Glutamatergic neuron (in vitro differentiated cells): ENCODE measurements around the gene ALG1. TPM values are rescaled to one million over a fixed set of nuclear protein-coding genes. Genes with fewer than 3 reads are reported as not detected.
"Not testable (repeated sequence)": the region's sequence is repeated elsewhere in the genome, so short reads cannot be mapped to it uniquely, and the experiment has no call there.

Source experiments
- DNase-seq: peaks from one replicate; pipeline ENCODE4 v3.0.0; 2022
- H3K27ac Mint-ChIP-seq: one replicate; pipeline ENCODE4 v1.8.0; 2020; ENCODE audit warnings: mild to moderate bottlenecking, mixed read lengths, inconsistent platforms; ENCODE audit not compliant: unreplicated experiment
- H3K27me3 Mint-ChIP-seq: one replicate; pipeline ENCODE4 v1.8.0; 2020; ENCODE audit warnings: mild to moderate bottlenecking, moderate library complexity, mixed read lengths, inconsistent platforms; ENCODE audit not compliant: unreplicated experiment
- H3K36me3 Mint-ChIP-seq: one replicate; pipeline ENCODE4 v1.8.0; 2020; ENCODE audit warnings: mild to moderate bottlenecking, mixed read lengths, inconsistent platforms; ENCODE audit not compliant: unreplicated experiment
- H3K4me1 Mint-ChIP-seq: one replicate; pipeline ENCODE4 v1.8.0; 2020; ENCODE audit warnings: mild to moderate bottlenecking, low read depth, mixed read lengths, inconsistent platforms; ENCODE audit not compliant: unreplicated experiment
- H3K4me3 Mint-ChIP-seq: one replicate; pipeline ENCODE4 v1.8.0; 2020; ENCODE audit warnings: mild to moderate bottlenecking, mixed read lengths, inconsistent platforms; ENCODE audit not compliant: unreplicated experiment
- H3K9me3 Mint-ChIP-seq: one replicate; pipeline ENCODE4 v1.8.0; 2020; ENCODE audit warnings: mild to moderate bottlenecking, moderate library complexity, mixed read lengths, inconsistent platforms; ENCODE audit not compliant: unreplicated experiment
- total RNA-seq: library from RNA; stranded (reverse); fragmentation: NEBNext Ultra II Directional; extraction: Animal tissue kit (Norgen Biotek cat#: 25700); gene quantifications from one replicate; pipeline ENCODE4 v1.2.1, GENCODE V29; 2021; ENCODE audit not compliant: unreplicated experiment
- TF ChIP-seq, protein P1 (sequence below): fragments of 200-600 bp; sonication (generic); IDR thresholded peaks from one replicate; pipeline ENCODE4 v1.5.0; 2021; ENCODE audit not compliant: partially characterized antibody, unreplicated experiment

Gene ALG1
- total RNA-seq, 1 donor from 2014 or later, result 18.8 TPM

GRCh38 chr16:5072334-5073278 lies 963 bp downstream of the ALG1 start:
- Mint-ChIP-seq H3K9me3 (peaks cover 2% of the 10 kb centered on the region), H3K27me3 (peaks cover 3% of the 10 kb centered on the region), H3K27ac (peak overlapping the region; percentile 96), H3K36me3 (no peaks in the 10 kb centered on the region), H3K4me3 (peak overlapping the region; percentile 96), H3K4me1 (peaks cover 2% of the 10 kb centered on the region)
- TF ChIP-seq, protein P1, sequence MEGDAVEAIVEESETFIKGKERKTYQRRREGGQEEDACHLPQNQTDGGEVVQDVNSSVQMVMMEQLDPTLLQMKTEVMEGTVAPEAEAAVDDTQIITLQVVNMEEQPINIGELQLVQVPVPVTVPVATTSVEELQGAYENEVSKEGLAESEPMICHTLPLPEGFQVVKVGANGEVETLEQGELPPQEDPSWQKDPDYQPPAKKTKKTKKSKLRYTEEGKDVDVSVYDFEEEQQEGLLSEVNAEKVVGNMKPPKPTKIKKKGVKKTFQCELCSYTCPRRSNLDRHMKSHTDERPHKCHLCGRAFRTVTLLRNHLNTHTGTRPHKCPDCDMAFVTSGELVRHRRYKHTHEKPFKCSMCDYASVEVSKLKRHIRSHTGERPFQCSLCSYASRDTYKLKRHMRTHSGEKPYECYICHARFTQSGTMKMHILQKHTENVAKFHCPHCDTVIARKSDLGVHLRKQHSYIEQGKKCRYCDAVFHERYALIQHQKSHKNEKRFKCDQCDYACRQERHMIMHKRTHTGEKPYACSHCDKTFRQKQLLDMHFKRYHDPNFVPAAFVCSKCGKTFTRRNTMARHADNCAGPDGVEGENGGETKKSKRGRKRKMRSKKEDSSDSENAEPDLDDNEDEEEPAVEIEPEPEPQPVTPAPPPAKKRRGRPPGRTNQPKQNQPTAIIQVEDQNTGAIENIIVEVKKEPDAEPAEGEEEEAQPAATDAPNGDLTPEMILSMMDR, result no peak
- no peak for DNase-seq

DNA sequence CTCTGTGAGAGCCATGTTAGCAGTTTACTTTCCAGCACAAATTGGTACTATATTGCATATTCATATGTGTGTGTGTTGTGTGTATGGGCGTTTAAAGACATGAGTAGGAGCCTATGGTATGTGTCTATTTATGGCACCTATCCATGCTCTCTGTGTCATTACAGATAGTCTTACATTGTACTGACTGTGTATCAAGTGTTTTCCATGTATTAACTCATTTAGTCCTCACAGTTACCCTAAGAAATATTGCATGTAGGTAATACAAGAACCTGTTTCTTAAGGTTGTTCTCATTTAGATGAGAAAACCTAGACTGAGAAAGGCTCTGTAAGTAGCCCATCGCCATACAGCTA lies 1.6 kb downstream of the ALG1 start:
- TF ChIP-seq, protein P1, result no peak
- H3K27me3 Mint-ChIP-seq, result peaks cover 3% of the 10 kb centered on the region
- H3K36me3 Mint-ChIP-seq, result no peaks in the 10 kb centered on the region
- no peak for DNase-seq
- H3K27ac Mint-ChIP-seq, result no peak overlapping the region
- no peaks in the 10 kb centered on the region for H3K9me3 Mint-ChIP-seq
- peaks cover 2% of the 10 kb centered on the region for H3K4me1 Mint-ChIP-seq
- H3K4me3 Mint-ChIP-seq, result peak overlapping the region; percentile 79

- H3K4me1 Mint-ChIP-seq, DNase-seq, H3K9me3 Mint-ChIP-seq, H3K4me3 Mint-ChIP-seq, H3K27me3 Mint-ChIP-seq, H3K36me3 Mint-ChIP-seq, H3K27ac Mint-ChIP-seq: not testable (repeated sequence)
These were observed 2.1 kb downstream of the ALG1 start for GRCh38 chr16:5073771-5074170.

- peaks cover 3% of the 10 kb centered on the region for H3K27me3 Mint-ChIP-seq
- DNase-seq, result no peak
- H3K27ac Mint-ChIP-seq, result no peak overlapping the region
- H3K4me3 Mint-ChIP-seq, result no peak overlapping the region
- TF ChIP-seq, protein P1, result no peak
- H3K9me3 Mint-ChIP-seq, result no peaks in the 10 kb centered on the region
- H3K36me3 Mint-ChIP-seq, result no peaks in the 10 kb centered on the region
- peaks cover 2% of the 10 kb centered on the region for H3K4me1 Mint-ChIP-seq
These were observed 4.0 kb downstream of the ALG1 start for GRCh38 chr16:5075637-5076036.

GRCh38 chr16:5077304-5077703 lies 5.7 kb downstream of the ALG1 start:
- DNase-seq, result no peak
- TF ChIP-seq, protein P1, result no peak
- peaks cover 2% of the 10 kb centered on the region for H3K4me1 Mint-ChIP-seq
- no peak overlapping the region for H3K4me3 Mint-ChIP-seq
- H3K9me3 Mint-ChIP-seq, result no peaks in the 10 kb centered on the region
- no peaks in the 10 kb centered on the region for H3K27me3 Mint-ChIP-seq
- no peaks in the 10 kb centered on the region for H3K36me3 Mint-ChIP-seq
- no peak overlapping the region for H3K27ac Mint-ChIP-seq
